CD1c-positive myeloid dendritic cell (primary cell): Measurements from ENCODE around the gene PPP1R27.

Experiments
- DNase-seq: peaks from one replicate; pipeline ENCODE4 v3.0.0-alpha.2; 2016; ENCODE audit errors: extremely low spot score

The PPP1R27 gene

DNA sequence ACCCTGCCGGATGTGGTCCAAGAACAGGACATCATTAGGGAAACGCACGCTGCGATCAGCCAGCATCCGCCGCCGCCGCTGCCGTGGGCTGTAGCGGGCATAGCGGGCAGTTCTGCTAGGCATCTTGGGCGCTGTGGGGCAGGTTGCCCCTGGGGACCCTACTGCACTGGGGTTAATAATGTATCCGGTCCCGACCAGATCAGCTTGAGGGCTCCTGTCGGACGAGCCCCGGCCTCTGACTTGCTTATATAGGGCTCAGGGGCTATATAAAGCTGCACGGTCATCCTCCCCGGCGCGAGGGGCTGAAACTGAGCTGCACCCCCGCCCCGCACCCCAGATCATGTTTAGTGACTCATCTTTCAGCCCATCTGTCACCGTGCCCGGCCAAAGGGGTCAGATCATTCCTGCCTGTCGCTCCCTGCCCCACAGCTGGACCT, at the start of gene PPP1R27:
Gene PPP1R27, minus strand, starts transcription at position 220 of the 437 bp plus-strand sequence. Its CDS starts 97 bp downstream, at position 123.
- DNase-seq, result no peak

DNA sequence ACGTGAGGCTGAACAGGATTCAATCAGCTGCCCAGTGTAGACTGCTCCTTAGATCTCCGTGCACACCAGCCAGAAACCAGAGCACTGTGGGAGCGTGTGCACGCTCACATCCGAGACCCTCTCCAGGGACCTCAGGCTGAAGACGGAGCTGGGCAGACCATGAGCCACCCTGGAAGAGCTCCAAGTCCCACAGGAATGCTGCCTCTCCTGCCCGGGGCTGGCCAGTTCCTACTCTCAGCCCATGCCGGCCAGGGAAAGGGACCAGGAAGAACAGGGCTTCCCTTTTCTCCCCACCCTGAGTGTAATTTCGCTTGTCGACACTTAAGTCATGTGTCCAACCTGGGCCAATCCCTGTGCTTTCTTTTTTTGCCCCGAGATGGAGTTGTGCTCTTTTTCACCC, 49.7 kb upstream of the PPP1R27 start:
- DNase-seq, result no peak

GRCh38 chr17:81879121-81879520, 44.3 kb upstream of the PPP1R27 start:
- no peak for DNase-seq

DNA sequence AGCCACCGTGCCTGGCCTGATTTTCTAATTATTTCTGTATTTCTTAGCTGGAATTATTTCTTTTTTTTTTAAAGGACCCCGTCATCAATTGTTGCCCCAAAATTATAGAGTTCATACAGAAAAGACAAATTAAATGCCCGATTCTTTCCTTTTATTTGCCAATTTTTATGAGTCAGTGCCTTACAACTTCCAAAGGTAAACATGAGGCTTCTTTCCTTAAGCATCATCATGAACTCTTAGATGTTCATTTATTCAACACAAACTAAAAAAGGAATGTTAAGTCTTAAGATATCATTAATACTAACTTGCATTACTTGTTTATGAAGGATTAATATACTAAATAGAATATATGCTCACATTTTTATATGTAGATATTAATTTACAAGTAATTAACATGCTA, 43.4 kb upstream of the PPP1R27 start:
- DNase-seq, result no peak

- no peak for DNase-seq
These were observed 42.7 kb upstream of the PPP1R27 start for GRCh38 chr17:81877569-81877968.

DNA sequence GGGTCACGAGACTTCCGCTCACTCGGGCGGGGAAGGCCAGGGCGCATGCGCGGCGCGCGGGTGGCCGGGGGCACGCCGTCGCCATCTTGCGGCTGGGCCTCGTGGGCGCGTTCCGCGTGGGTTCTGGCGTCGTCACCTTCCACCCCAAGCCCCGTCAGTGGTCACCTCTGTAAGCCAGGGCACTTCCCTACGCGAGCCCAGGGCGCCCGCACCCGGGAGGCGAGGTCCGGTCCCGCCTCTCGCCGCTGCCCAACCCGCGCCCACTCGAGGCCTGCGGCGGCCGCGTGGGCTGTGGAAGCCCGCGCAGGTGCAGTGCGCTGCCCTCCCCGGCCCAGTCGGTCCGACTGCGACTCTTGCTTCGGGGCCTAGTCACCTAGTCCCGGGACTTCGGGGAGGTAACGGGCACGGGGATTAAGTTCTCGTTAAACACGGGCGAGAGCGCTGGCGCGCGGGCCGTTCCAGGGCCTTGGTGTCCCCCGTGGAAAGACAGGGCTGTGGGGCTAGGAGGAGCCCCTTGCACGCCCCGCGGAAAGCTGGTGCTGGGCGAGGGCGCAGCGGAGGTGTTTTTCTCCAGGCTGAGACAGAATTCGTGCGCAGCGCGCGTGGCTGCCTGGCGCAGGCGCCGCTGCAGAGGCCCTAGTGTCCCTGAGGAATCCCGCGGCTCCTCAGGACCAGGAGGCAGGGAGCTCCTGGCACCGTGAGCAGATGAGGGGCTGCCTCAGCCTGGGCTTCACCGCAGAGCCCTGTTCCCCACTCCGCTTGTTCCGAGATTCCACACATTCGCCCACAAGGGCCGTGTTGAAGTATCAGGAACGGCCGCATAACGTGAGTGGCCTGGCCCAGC, 36.8 kb upstream of the PPP1R27 start:
- peak; percentile 98 for DNase-seq

DNA sequence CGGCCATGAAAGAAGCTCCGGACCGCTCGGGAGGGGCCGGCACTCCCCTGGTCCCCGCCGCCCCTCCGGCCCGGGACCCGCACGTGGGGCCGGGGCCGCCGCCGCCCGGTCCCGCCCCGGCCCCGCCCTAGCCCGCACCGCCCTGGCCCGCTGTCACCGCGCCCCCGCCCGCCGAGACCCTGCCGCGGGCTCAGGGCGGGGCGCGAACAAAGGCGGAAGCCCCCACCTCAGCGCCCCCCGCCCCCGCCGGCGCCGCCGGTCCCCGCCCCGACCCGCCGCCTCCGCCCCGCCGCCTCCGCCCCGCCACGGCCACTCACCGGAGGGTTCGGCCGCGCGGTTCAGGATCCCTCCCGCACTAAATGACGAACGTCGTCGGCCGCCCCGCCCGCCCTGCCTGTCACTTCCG, 36.1 kb upstream of the PPP1R27 start, which contains the start of gene ARHGDIA:
Gene ARHGDIA, minus strand, starts transcription at position 357 of the 406 bp plus-strand sequence. CDS start 1,407 bp downstream, outside the sequence.
- DNase-seq, result no peak

DNA sequence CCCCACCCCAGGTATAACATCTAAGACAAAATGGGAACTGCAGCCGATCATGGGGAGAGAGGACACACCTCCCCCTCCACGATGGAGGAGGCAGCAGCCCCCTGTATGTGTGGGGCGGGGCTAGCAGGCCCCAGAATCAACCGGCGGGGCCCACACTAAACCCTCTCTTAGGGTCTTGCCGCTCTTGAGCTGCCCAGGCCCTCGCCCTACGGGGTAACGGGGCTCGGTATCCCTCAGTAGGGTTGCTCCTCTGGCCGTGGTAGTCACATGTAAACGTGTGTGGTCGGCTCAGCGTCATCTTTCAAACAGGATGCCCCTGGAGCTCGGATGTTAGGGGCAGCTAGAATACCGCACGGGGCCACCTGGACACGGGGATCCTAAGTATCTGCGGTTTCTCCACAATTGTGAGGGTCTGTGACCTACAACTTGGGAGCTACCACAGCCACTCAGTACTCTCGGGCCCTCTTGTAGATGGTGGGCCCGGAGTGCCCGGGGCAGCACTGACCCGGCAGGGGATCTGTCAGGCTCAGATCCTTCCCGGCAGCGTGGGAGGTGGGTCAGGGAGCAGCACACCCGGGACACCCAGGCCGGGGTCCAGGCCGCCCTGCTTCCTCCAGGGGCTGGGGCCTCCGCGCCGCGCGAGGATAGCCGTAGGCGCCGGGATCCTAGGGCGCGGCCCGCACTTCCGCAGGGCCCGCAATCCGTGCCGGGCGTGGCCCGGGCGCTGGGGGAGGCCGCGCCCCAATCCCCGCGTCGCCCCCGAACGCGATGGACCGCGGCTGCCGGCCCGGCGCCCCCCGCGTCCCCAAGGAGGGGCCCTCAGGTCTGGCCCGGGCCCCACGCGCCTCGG, 35.5 kb upstream of the PPP1R27 start:
- DNase-seq, result peak; percentile 69

- no peak for DNase-seq
These were observed 34.6 kb upstream of the PPP1R27 start for GRCh38 chr17:81869221-81870130.

DNA sequence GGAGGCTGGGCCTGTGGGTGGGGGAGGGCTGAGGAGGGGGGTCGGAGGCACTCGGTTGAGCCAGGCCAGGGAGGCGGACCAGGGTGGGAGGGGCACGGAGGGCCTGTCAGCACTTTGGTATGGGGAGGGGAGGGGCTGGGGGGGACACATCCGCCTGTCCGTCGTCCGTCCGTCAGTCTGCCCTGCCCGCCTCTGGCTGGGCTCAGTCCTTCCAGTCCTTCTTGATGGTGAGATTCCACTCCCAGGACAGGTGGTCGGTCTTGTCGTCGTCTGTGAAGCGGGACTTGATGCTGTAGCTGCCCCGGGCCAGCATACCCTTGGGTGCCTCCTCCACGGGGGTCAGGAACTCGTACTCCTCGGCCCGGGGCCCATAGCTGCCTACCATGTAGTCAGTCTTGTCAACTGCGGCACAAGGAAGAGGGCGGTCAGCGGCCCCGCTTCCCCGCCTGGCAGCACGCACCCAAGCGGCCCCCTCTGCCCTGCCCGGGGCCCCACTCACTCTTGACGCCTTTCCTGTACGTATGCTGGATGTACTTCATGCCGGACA, 33.9 kb upstream of the PPP1R27 start:
- no peak for DNase-seq

GRCh38 chr17:81867991-81868673, 33.3 kb upstream of the PPP1R27 start:
- DNase-seq, result no peak

DNA sequence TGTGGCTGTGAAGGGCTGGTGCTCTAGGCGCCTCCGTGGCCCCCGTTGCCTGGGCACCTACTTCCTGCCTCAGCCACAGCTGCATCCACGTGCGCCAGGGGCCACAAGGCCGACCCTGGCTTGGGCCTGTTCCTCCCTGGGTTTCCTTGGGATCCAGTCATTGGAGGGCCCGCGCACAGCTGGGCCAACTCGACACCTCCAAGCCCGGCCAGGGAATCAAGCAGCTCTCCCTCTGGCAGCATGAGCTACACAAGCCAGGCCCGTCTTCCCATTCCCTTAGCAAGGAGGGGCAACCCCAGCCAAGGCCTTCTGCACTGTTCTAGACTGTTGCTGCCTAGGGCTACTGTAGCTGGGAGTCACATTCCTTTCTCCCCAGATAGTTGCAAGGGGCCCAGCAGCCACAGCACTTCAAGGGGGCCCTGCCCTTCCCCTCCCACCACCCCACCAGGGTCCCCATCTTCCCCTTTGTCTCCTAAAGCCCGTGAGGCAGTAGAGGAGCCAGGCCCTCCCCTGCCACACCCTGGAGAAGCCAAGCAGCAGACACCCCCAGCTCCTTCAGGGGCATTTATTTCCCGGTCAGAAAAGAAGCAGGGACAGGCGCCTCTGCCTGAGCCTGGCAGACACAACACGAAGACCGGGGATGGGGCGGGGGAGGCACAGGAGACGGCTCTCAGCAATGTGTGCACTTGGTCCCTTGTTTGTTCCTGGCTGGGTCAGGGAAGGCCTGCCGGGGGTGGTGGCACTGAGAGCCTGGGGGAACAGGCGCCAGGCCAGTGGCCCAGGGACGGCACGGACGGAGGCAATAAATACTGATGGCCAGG, 32.5 kb upstream of the PPP1R27 start:
- DNase-seq, result no peak

DNA sequence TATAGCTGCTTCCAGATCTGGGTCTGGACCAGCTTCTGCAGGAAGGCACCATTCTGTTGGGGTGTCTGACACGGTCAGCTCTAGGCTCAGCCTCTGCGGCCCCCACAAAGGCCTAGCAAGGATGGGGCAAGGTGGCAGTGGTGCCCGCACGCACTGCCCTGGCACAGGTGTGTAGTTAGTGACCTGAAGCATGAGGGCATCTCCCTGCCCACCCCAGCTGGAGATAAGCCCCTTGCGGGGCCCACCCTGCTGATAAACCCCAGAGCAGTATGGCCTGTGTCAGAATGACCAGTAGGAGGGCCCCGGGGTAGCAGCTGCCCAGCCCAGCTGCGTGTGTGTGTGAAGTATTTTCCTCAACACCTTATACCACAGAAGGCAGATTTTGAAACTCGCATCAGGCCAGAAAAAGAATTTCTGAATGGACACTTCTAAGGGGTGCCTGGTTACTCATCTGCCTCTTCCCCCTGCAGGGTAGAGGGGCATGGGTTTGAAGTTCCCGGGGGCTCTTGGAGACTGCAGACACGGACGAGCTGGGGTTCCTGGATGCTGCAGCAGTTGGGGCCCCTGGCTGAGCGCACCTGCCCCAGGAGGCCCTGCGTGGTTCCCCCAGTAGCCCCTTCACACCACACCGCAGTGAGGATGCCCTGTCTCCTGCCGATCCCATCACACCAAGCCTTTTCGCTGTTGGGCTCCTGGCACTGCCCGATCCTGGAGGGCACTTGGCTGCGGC, 31.8 kb upstream of the PPP1R27 start:
- DNase-seq, result no peak

DNA sequence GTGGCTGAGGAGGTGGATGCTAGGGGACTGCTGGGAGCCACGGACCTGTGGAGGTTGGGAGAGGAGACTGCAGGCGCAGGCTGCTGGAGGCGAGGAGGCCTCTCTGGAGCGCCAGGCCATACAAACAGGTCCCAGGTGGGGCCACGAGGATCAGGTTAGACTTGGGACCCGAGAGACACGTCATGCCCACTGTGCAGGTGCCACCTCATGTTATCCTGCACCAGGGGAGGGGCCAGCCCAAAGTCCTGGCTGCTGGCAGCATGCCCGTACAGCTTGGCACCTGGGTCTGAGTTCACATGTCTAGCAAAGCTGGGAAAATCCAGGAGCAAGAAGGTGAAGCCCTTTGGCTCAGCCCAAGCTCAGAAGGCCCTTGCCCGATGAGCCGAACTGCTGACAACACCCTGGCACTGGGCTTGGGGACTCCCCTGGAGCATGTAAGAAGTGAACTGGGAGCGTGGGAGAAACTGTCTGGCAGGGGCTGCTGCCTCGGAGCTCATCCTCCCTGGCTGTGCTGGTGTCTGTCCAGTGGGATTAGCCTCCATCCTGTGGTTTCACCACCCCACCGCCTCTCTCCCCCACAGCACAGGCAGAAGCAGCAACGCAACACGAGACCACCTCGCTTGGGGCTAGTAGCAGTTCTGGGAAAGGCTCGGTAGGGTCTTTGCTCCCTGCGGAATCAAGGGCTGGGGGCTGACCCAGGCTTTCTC, 31.0 kb upstream of the PPP1R27 start:
- DNase-seq, result no peak

DNA sequence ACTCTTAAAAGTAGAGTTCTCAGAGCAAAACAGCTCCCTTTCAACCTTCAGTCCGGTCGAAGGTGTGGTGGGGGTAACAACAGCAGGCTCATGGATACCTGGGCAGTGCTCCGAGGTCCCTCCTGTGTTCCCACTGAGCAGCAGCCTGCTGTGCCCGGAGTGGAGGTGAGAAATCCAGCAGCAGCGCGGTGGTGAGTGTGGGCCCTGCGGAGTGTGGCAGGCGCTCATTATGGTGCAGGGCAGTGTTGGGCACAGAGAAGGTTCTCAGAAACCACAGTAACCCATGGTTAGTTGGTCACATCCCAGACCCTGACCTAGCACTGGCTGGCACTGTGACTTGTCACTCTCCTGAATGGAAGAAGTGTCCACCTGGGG, 30.5 kb upstream of the PPP1R27 start:
- no peak for DNase-seq

GRCh38 chr17:81863833-81864768, 29.3 kb upstream of the PPP1R27 start:
- no peak for DNase-seq

DNA sequence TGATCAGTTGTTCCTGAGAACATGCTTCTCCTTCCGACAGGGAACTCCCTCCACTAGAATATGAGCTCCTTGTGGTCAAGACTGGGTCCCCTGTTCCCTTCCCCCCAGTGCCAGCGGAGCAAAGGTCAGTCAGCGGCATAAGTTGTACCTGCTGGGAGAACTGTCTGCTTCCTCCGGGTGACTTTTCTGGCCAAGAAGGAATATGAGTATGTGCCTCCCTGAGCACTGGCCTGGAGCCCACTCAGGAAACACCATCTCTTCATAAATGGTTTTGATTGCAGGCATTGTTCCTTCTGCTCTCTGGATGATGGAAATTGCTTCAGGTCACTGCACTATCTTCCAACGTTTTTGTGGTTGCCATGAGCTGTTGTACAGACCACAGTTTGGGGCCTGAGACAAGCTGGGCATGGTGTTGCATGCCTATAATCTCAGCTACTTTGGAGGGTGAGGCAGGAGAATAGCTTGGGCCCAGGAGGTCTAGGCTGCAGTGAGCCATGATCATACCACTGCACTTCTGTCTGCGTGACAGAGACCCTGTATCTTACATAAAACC, 28.3 kb upstream of the PPP1R27 start:
- DNase-seq, result no peak
